Measurements from ENCODE around the gene NBPF12. TPM values are rescaled to one million over a fixed set of nuclear protein-coding genes. Genes with fewer than 3 reads are reported as not detected.
"Not testable (repeated sequence)": the region's sequence is repeated elsewhere in the genome, so short reads cannot be mapped to it uniquely, and the experiment has no call there.

NBPF12 gene
- polyA plus RNA-seq (2013, experiment 1 of 2) = 3.6 TPM
- polyA plus RNA-seq (2013, experiment 2 of 2) = 3.5 TPM

DNA sequence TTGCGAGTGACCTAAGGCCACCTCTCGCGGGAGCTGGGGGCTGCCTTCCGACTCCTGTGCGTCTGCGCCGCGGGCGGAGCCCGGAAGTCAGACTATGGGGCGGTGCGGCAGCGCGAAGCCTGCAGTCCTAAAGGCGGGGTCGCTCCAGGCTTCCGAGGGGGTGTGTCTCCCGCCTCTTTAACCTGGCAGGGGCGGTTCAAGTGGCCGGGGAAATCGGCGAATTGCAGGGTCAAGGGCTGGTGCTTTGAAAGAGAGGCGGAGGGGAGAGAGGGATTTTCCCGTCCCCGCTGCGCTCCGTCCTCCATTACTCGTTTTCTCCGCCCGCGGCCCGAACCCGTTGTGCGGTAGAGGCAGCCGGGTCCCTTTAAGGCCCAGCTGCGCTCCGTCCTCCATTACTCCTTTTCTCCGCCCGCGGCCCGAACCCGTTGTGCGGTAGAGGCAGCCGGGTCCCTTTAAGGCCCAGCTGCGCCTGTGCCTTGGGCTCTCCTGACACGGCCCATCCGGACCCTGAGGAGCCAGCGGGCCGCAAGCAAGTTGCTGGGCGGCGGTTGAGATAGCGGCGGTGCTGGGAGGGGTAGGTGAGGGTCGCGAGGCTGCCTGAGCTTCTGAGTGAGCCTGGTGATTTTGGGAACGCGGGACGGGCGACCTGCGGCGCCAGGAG is at the start of gene NBPF12:
NBPF12 (plus strand) TSS at position 83 of the 661 bp plus-strand sequence. CDS start 21,820 bp downstream, outside the sequence.
- H4K8ac ChIP-seq (ENCODE audit: low read depth, low read length); H3K79me2 ChIP-seq (ENCODE audit: control insufficient read depth, insufficient read depth, low read length): not testable (repeated sequence)
- H3K27ac ChIP-seq (ENCODE audit: low read depth, low read length) = peak within 1 kb of the TSS; percentile 99

GRCh38 chr1:146891355-146891754 is 46.8 kb upstream of the NBPF12 start:
- not testable (repeated sequence) for H3K18ac ChIP-seq (ENCODE audit: low read length); H3K56ac ChIP-seq (ENCODE audit: low read length); H3K79me1 ChIP-seq (ENCODE audit: low read length); H2BK15ac ChIP-seq (replicated peaks; ENCODE audit: low read depth); H2BK120ac ChIP-seq (ENCODE audit: low read depth, low read length); DNase-seq; H3K4me3 ChIP-seq (ENCODE audit: low read length); H3K23ac ChIP-seq (ENCODE audit: low read length); H3K4ac ChIP-seq (ENCODE audit: low read depth, low read length); H3K79me2 ChIP-seq (ENCODE audit: control insufficient read depth, insufficient read depth, low read length); H3K27me3 ChIP-seq (ENCODE audit: insufficient read depth, low read length, poor library complexity); H2AK5ac ChIP-seq (ENCODE audit: low read length); H3K36me3 ChIP-seq (ENCODE audit: control insufficient read depth, insufficient read depth, low read length); H3K9ac ChIP-seq (ENCODE audit: low read length); H2BK5ac ChIP-seq (ENCODE audit: low read length); H4K5ac ChIP-seq (ENCODE audit: low read length); H4K8ac ChIP-seq (ENCODE audit: low read depth, low read length); H3K4me1 ChIP-seq (ENCODE audit: control insufficient read depth, low read depth, low read length); H3K27ac ChIP-seq (ENCODE audit: low read depth, low read length); H3K4me2 ChIP-seq (ENCODE audit: low read length)
- WGBS (ENCODE audit: extremely low coverage, insufficient coverage, low lambda C conversion rate) = no CpG with 5 or more reads among the region's 4 CpGs

More for the DNA sequence above, at the start of gene NBPF12:
- WGBS (ENCODE audit: extremely low coverage, insufficient coverage, low lambda C conversion rate) = no CpG with 5 or more reads among the region's 61 CpGs
- Histone ChIP-seq H2BK5ac (ENCODE audit: low read length) (peak within 1 kb of the TSS; percentile 55), H3K18ac (ENCODE audit: low read length) (peak within 1 kb of the TSS; percentile 97), H3K4ac (ENCODE audit: low read depth, low read length) (peak within 1 kb of the TSS; percentile 24), H3K9ac (ENCODE audit: low read length) (peak within 1 kb of the TSS; percentile 81), H3K56ac (ENCODE audit: low read length) (peak within 1 kb of the TSS; percentile 90), H3K4me3 (ENCODE audit: low read length) (peak within 1 kb of the TSS; percentile 65)
- H3K36me3 ChIP-seq (ENCODE audit: control insufficient read depth, insufficient read depth, low read length); H3K4me2 ChIP-seq (ENCODE audit: low read length); H2AK5ac ChIP-seq (ENCODE audit: low read length); H2BK120ac ChIP-seq (ENCODE audit: low read depth, low read length); H4K5ac ChIP-seq (ENCODE audit: low read length); H3K79me1 ChIP-seq (ENCODE audit: low read length); H3K23ac ChIP-seq (ENCODE audit: low read length); H3K27me3 ChIP-seq (ENCODE audit: insufficient read depth, low read length, poor library complexity); H2BK15ac ChIP-seq (replicated peaks; ENCODE audit: low read depth); H3K4me1 ChIP-seq (ENCODE audit: control insufficient read depth, low read depth, low read length): not testable (repeated sequence)
- peak; percentile 91 for DNase-seq

DNA sequence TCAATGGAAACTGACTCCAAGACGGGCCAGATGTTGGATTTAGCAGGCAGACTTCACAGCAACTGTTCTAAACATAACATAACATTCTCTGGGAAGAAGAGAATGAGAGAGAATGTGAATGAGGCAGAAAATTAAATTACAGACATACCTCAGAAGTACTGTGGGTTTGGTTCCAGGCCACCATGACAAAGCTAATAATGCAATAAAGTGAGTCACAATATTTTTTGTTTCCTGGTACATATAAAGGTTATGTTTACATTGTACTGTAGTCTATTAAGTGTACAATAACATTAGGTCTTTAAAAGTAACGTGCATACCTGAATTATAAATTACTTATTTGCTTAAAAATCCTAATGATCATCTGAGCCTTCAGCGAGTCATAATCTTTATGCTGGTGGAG is 45.8 kb upstream of the NBPF12 start:
- H2AK5ac ChIP-seq (ENCODE audit: low read length); H3K18ac ChIP-seq (ENCODE audit: low read length); H3K56ac ChIP-seq (ENCODE audit: low read length); H3K27ac ChIP-seq (ENCODE audit: low read depth, low read length); H3K23ac ChIP-seq (ENCODE audit: low read length); DNase-seq; H2BK5ac ChIP-seq (ENCODE audit: low read length); H3K4me1 ChIP-seq (ENCODE audit: control insufficient read depth, low read depth, low read length); H3K27me3 ChIP-seq (ENCODE audit: insufficient read depth, low read length, poor library complexity); H2BK15ac ChIP-seq (replicated peaks; ENCODE audit: low read depth); H3K36me3 ChIP-seq (ENCODE audit: control insufficient read depth, insufficient read depth, low read length); H3K4me3 ChIP-seq (ENCODE audit: low read length); H3K9ac ChIP-seq (ENCODE audit: low read length); H3K4me2 ChIP-seq (ENCODE audit: low read length); H4K8ac ChIP-seq (ENCODE audit: low read depth, low read length); H3K79me1 ChIP-seq (ENCODE audit: low read length); H3K4ac ChIP-seq (ENCODE audit: low read depth, low read length); H2BK120ac ChIP-seq (ENCODE audit: low read depth, low read length); H4K5ac ChIP-seq (ENCODE audit: low read length); H3K79me2 ChIP-seq (ENCODE audit: control insufficient read depth, insufficient read depth, low read length): not testable (repeated sequence)
- WGBS (ENCODE audit: extremely low coverage, insufficient coverage, low lambda C conversion rate) = no CpG with 5 or more reads among the region's 3 CpGs

GRCh38 chr1:146907565-146908261 is 30.4 kb upstream of the NBPF12 start:
- not testable (repeated sequence) for H3K23ac ChIP-seq (ENCODE audit: low read length); H3K27ac ChIP-seq (ENCODE audit: low read depth, low read length); H3K4me3 ChIP-seq (ENCODE audit: low read length); H3K79me2 ChIP-seq (ENCODE audit: control insufficient read depth, insufficient read depth, low read length); H4K8ac ChIP-seq (ENCODE audit: low read depth, low read length); H3K79me1 ChIP-seq (ENCODE audit: low read length); H3K4me2 ChIP-seq (ENCODE audit: low read length); H4K5ac ChIP-seq (ENCODE audit: low read length); H2AK5ac ChIP-seq (ENCODE audit: low read length); H2BK15ac ChIP-seq (replicated peaks; ENCODE audit: low read depth); H3K56ac ChIP-seq (ENCODE audit: low read length); H3K18ac ChIP-seq (ENCODE audit: low read length); H3K4me1 ChIP-seq (ENCODE audit: control insufficient read depth, low read depth, low read length); H3K9ac ChIP-seq (ENCODE audit: low read length); H3K36me3 ChIP-seq (ENCODE audit: control insufficient read depth, insufficient read depth, low read length); H2BK5ac ChIP-seq (ENCODE audit: low read length); H2BK120ac ChIP-seq (ENCODE audit: low read depth, low read length); H3K4ac ChIP-seq (ENCODE audit: low read depth, low read length); H3K27me3 ChIP-seq (ENCODE audit: insufficient read depth, low read length, poor library complexity)
- no CpG with 5 or more reads among the region's 8 CpGs for WGBS (ENCODE audit: extremely low coverage, insufficient coverage, low lambda C conversion rate)
- DNase-seq = peak; percentile 33

GRCh38 chr1:146912975-146913374 is 25.1 kb upstream of the NBPF12 start:
- H3K4ac ChIP-seq (ENCODE audit: low read depth, low read length); H2AK5ac ChIP-seq (ENCODE audit: low read length); H3K4me3 ChIP-seq (ENCODE audit: low read length); H4K5ac ChIP-seq (ENCODE audit: low read length); H3K4me1 ChIP-seq (ENCODE audit: control insufficient read depth, low read depth, low read length); H2BK15ac ChIP-seq (replicated peaks; ENCODE audit: low read depth); H3K56ac ChIP-seq (ENCODE audit: low read length); H3K4me2 ChIP-seq (ENCODE audit: low read length); H3K9ac ChIP-seq (ENCODE audit: low read length); H3K79me1 ChIP-seq (ENCODE audit: low read length); H3K79me2 ChIP-seq (ENCODE audit: control insufficient read depth, insufficient read depth, low read length); H3K23ac ChIP-seq (ENCODE audit: low read length); H3K36me3 ChIP-seq (ENCODE audit: control insufficient read depth, insufficient read depth, low read length); H3K27me3 ChIP-seq (ENCODE audit: insufficient read depth, low read length, poor library complexity); H3K27ac ChIP-seq (ENCODE audit: low read depth, low read length); H2BK120ac ChIP-seq (ENCODE audit: low read depth, low read length); H2BK5ac ChIP-seq (ENCODE audit: low read length); H3K18ac ChIP-seq (ENCODE audit: low read length); H4K8ac ChIP-seq (ENCODE audit: low read depth, low read length): not testable (repeated sequence)
- DNase-seq = peak; percentile 95
- no CpG with 5 or more reads among the region's 3 CpGs for WGBS (ENCODE audit: extremely low coverage, insufficient coverage, low lambda C conversion rate)
